ENCODE results near the gene PRPH2. TPM values are rescaled to one million over a fixed set of nuclear protein-coding genes. Genes with fewer than 3 reads are reported as not detected.
"Not testable (repeated sequence)": the region's sequence is repeated elsewhere in the genome, so short reads cannot be mapped to it uniquely, and the experiment has no call there.

Gene PRPH2
- total and polyA plus RNA-seq, 8 donors, result 0.38 to 4.0 (median 0.83) TPM; not detected in 2

DNA sequence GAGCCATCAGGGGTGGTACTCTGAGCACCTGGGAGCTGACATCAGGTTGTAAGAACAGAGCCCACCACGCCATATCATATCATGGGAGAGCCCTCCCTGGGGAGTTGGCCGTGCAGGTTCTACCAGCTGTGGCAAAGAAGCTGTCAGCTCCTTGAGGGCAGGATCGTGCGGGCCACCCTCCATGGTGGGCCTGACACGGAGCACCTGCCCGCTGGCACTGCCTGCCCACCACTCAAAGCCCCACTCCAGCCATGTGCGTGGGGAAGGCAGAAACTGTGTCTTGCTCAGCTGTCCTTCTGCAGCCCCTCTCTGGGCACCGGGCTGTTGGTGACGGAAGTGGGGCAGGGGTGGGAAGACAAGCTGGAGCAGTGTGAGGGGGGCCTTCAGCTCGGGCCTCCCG lies 14.3 kb downstream of the PRPH2 start:
- Histone ChIP-seq H3K27ac (no peak overlapping the region), H3K9me3 (peaks cover 3 to 12% (median 8%) of the 10 kb centered on the region in 4 donors), H3K36me3 (no peaks in the 10 kb centered on the region), H3K27me3 (no peaks in the 10 kb centered on the region), H3K4me3 (no peak overlapping the region), H3K4me1 (peaks cover 0 to 22% (median 8%) of the 10 kb centered on the region in 4 donors)
- no peak for TF ChIP-seq POLR2AphosphoS5 (IDR thresholded peaks at IDR 0.05)
- TF ChIP-seq EP300 (IDR thresholded peaks at IDR 0.05), result no peak
- TF ChIP-seq, protein P1, sequence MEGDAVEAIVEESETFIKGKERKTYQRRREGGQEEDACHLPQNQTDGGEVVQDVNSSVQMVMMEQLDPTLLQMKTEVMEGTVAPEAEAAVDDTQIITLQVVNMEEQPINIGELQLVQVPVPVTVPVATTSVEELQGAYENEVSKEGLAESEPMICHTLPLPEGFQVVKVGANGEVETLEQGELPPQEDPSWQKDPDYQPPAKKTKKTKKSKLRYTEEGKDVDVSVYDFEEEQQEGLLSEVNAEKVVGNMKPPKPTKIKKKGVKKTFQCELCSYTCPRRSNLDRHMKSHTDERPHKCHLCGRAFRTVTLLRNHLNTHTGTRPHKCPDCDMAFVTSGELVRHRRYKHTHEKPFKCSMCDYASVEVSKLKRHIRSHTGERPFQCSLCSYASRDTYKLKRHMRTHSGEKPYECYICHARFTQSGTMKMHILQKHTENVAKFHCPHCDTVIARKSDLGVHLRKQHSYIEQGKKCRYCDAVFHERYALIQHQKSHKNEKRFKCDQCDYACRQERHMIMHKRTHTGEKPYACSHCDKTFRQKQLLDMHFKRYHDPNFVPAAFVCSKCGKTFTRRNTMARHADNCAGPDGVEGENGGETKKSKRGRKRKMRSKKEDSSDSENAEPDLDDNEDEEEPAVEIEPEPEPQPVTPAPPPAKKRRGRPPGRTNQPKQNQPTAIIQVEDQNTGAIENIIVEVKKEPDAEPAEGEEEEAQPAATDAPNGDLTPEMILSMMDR (IDR thresholded peaks at IDR 0.05), result no peak
- no peak for TF ChIP-seq POLR2A (IDR thresholded peaks at IDR 0.05)
- WGBS, 5 donors, result 91 to 97% (median 93%) methylated on average over 3 to 11 of the region's 11 CpGs
- intact Hi-C loops (cut with DNase I; ENCODE audit: low total_unique reads), result no loop called here
- DNase-seq, result no peak

DNA sequence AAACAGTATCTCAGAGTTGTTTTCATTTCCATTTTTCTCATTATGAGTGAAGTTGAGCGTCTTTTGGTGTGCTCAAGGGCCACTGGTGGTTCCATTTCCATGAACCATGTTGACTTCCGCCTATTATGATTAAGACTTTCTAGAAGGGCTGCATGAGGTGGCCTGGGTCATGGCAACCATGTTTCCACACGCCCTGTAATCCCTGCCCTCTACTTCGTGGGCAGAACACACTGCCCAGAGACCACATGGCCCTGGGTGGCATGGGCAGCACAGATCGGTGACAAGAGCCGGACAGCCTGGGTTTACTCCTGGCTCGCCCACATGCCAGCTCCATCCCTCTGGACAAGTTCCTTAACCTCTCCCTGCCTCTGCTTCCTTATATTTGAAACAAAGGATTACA lies 14.8 kb downstream of the PRPH2 start:
- DNase-seq, result no peak
- Histone ChIP-seq H3K4me1 (peaks cover 0 to 22% (median 8%) of the 10 kb centered on the region in 4 donors), H3K4me3 (no peak overlapping the region), H3K27me3 (no peaks in the 10 kb centered on the region), H3K9me3 (peaks cover 3 to 12% (median 8%) of the 10 kb centered on the region in 4 donors), H3K36me3 (no peaks in the 10 kb centered on the region), H3K27ac (no peak overlapping the region)
- intact Hi-C loops (cut with DNase I; ENCODE audit: low total_unique reads), result no loop called here
- TF ChIP-seq POLR2AphosphoS5 (IDR thresholded peaks at IDR 0.05) (no peak), POLR2A (IDR thresholded peaks at IDR 0.05) (no peak), EP300 (IDR thresholded peaks at IDR 0.05) (no peak)
- TF ChIP-seq, protein P1 (IDR thresholded peaks at IDR 0.05), result no peak
- 86 to 91% (median 88%) methylated on average over 7 of the region's 7 CpGs for WGBS, 5 donors

DNA sequence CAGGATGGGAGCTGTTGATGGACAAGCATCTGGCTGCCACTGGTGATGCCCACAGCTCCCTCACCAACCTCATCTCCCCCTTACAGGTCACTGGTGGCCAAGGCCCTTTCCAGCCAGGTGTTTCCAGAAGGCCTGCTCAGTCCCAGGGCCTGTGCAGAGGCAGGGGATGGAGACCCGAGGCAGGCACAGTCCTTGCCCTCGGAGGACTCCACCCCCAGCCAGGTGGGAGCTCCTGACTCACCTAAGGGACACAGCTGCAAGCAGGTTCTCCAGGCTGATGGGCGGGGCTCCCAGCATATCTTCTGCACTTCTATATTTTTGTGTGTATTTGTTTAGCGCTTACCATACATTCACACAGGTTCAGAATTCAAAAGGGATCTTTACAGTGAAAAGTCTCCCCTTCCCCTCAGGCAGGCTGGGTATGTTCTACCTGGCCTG lies 17.4 kb downstream of the PRPH2 start:
- TF ChIP-seq POLR2A (IDR thresholded peaks at IDR 0.05) (no peak), EP300 (IDR thresholded peaks at IDR 0.05) (no peak), POLR2AphosphoS5 (IDR thresholded peaks at IDR 0.05) (no peak)
- TF ChIP-seq, protein P1 (IDR thresholded peaks at IDR 0.05), result no peak
- peak overlapping the region in 1 of 4 donors; percentile 27 for H3K4me3 ChIP-seq
- no peak overlapping the region for H3K27ac ChIP-seq
- H3K27me3 ChIP-seq, result no peaks in the 10 kb centered on the region
- H3K36me3 ChIP-seq, result no peaks in the 10 kb centered on the region
- peaks cover 0 to 18% (median 8%) of the 10 kb centered on the region in 4 donors for H3K4me1 ChIP-seq
- DNase-seq, result peak; percentile 31 to 61
- H3K9me3 ChIP-seq, result no peaks in the 10 kb centered on the region
- WGBS, 5 donors, result 39 to 71% (median 51%) methylated on average over 3 to 4 of the region's 4 CpGs
- intact Hi-C loops (cut with DNase I; ENCODE audit: low total_unique reads), result no loop called here

DNA sequence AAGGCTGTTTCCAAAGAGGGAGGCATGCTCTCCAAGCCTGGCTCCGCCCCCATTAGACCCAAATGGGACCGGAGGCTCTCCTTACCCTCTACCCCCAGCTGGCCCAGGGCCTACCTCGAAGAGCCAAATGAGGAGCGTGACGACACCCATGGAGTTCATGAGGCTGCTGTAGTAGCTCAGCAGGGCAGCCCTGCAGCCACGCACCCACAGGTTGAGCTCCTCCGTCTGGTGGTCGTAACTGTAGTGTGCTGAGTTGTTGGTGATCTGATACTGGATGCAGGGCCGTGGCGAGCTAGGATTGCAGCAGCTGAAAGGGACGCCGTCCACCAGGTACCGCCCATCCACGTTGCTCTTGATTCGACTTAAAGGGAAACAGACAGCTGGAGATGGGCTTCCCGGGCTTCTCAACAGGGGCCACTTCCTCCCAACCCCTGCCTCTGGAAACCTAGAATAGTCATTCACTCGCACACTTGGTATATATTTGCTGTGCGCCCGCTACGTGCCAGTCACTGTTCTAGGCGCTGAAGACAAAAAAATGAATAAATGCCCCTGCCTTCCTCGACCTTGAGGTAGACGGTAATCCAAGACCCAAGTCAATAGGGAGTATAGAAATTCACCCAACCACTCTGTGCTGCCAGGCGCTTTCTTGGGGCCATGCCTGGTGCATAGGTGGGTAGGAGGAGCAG lies 18.0 kb downstream of the PRPH2 start:
- peak; percentile 34 to 38 for DNase-seq
- H3K9me3 ChIP-seq, result no peaks in the 10 kb centered on the region
- H3K4me3 ChIP-seq, result peak overlapping the region in 3 of 4 donors; percentile 22 to 42 (median 27)
- WGBS, 5 donors, result 14 to 50% (median 47%) methylated on average over 22 to 24 of the region's 24 CpGs
- TF ChIP-seq, protein P1 (IDR thresholded peaks at IDR 0.05), result no peak
- TF ChIP-seq POLR2AphosphoS5 (IDR thresholded peaks at IDR 0.05) (no peak), POLR2A (IDR thresholded peaks at IDR 0.05) (no peak), EP300 (IDR thresholded peaks at IDR 0.05) (no peak)
- no peaks in the 10 kb centered on the region for H3K27me3 ChIP-seq
- intact Hi-C loops (cut with DNase I; ENCODE audit: low total_unique reads), result no loop called here
- H3K36me3 ChIP-seq, result no peaks in the 10 kb centered on the region
- peaks cover 0 to 18% (median 8%) of the 10 kb centered on the region in 4 donors for H3K4me1 ChIP-seq
- peak overlapping the region in 1 of 5 donors; percentile 54 for H3K27ac ChIP-seq

DNA sequence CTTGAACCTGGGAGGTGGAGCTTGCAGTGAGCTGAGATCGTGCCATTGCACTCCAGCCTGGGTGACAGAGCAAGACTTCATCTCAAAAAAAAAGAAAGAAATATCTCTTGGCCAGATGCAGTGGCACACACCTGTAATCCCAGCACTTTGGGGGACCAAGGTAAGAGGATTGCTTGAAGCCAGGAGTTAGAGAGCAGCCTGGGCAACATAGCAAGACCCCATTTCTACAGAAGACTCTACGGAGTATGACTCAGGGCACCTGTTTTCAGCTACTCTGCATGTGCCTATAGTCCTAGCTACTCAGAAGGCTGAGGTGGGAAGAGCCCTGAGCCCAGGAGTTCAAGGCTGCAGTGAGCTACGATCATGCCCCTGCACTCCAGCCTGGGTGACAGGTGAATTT lies 19.6 kb downstream of the PRPH2 start:
- intact Hi-C loops (cut with DNase I; ENCODE audit: low total_unique reads); H3K36me3 ChIP-seq; H3K27ac ChIP-seq; H3K27me3 ChIP-seq; H3K9me3 ChIP-seq; H3K4me3 ChIP-seq; DNase-seq: not testable (repeated sequence)
- 95 to 97% (median 96%) methylated on average over 3 of the region's 3 CpGs for WGBS, 5 donors
- peaks cover 0 to 18% (median 8%) of the 10 kb centered on the region in 4 donors for H3K4me1 ChIP-seq

Measured in stomach (tissue), 9 donors.